PC-3 (cell line): ENCODE data around the gene CACNA1A. TPM values are rescaled to one million over a fixed set of nuclear protein-coding genes. Genes with fewer than 3 reads are reported as not detected.

Experiments used
- ATAC-seq: fragments of 200-7000 bp; cut with Tn5 transposase; 2 replicates; pipeline ENCODE4 v1.9.1; 2020; ENCODE audit warnings: mild to moderate bottlenecking, moderate library complexity
- BruUV-seq: library from RNA; stranded (reverse); fragments of 400-500 nt; replicated peaks from 2 replicates; lab custom pipeline; 2021; lab: Mats Ljungman, UMichigan
- CTCF ChIA-PET: fragments of 300-600 bp; sonication (Branson Sonifier 250); formaldehyde crosslinking; loops from one replicate; lab custom pipeline; 2022; ENCODE audit warnings: antibody characterized with exemption; lab: Charles Lee
- POLR2A ChIA-PET: fragments of 300-600 bp; sonication (Branson Sonifier 250); formaldehyde crosslinking; loops from one replicate; lab custom pipeline; 2022; ENCODE audit warnings: antibody characterized with exemption; ENCODE audit not compliant: unreplicated experiment; lab: Charles Lee
- DNase-seq: peaks from one replicate; pipeline ENCODE4 v3.0.0-alpha.2; 2015
- H2AFZ ChIP-seq: fragments of 300-600 bp; sonication (generic); 2 replicates; pipeline ENCODE4 v1.6.0; 2016; ENCODE audit warnings: antibody characterized with exemption, low read length
- H3F3A ChIP-seq: fragments of 300-600 bp; sonication (generic); one replicate; pipeline ENCODE4 v1.6.0; 2017; ENCODE audit warnings: antibody characterized with exemption, low read length, control low read depth, mild to moderate bottlenecking; ENCODE audit not compliant: unreplicated experiment
- H3K27ac ChIP-seq: fragments of 300-600 bp; sonication (generic); 2 replicates; pipeline ENCODE4 v1.5.1; 2016; ENCODE audit warnings: mild to moderate bottlenecking, low read length
- H3K27me3 ChIP-seq: fragments of 300-600 bp; sonication (generic); 2 replicates; pipeline ENCODE4 v1.6.1; 2016; ENCODE audit warnings: low read length, mixed read lengths
- H3K36me3 ChIP-seq: fragments of 300-600 bp; sonication (generic); 2 replicates; pipeline ENCODE4 v1.6.1; 2016; ENCODE audit warnings: low read depth, mixed run types, low read length, mixed read lengths
- H3K4me1 ChIP-seq: fragments of 300-600 bp; sonication (generic); 2 replicates; pipeline ENCODE4 v1.5.1; 2016; ENCODE audit warnings: low read length; ENCODE audit not compliant: insufficient read depth
- H3K4me2 ChIP-seq: fragments of 300-600 bp; sonication (generic); 2 replicates; pipeline ENCODE4 v1.6.0; 2016; ENCODE audit warnings: low read length
- H3K4me3 ChIP-seq: fragments of 300-600 bp; sonication (generic); 2 replicates; pipeline ENCODE4 v1.5.1; 2016; ENCODE audit warnings: mild to moderate bottlenecking, low read length, mixed read lengths
- H3K79me2 ChIP-seq: fragments of 300-600 bp; sonication (generic); 2 replicates; pipeline ENCODE4 v1.6.1; 2017; ENCODE audit warnings: low read length, mixed read lengths
- H3K9ac ChIP-seq: fragments of 300-600 bp; sonication (generic); 2 replicates; pipeline ENCODE4 v1.6.0; 2016; ENCODE audit warnings: mild to moderate bottlenecking, low read length
- H3K9me2 ChIP-seq: fragments of 300-600 bp; sonication (generic); replicated peaks from 2 replicates; pipeline ENCODE4 v1.6.1; 2016; ENCODE audit warnings: mixed run types, low read length, mixed read lengths
- H3K9me3 ChIP-seq: fragments of 300-600 bp; sonication (generic); 2 replicates; pipeline ENCODE4 v1.6.1; 2016; ENCODE audit warnings: low read length, mixed read lengths
- H4K20me1 ChIP-seq: fragments of 300-600 bp; sonication (generic); 2 replicates; pipeline ENCODE4 v1.6.1; 2016; ENCODE audit warnings: low read length, mixed read lengths
- CTCF ChIP-seq: fragments of 300-600 bp; sonication (generic); conservative IDR thresholded peaks from 2 replicates; pipeline ENCODE4 v1.5.1; 2017; ENCODE audit warnings: antibody characterized with exemption, low read depth, mild to moderate bottlenecking, low read length
- EZH2 ChIP-seq: fragments of 300-600 bp; sonication (generic); IDR thresholded peaks from one replicate; pipeline ENCODE4 v1.6.1; 2017; ENCODE audit warnings: antibody characterized with exemption, mild to moderate bottlenecking, low read length; ENCODE audit not compliant: unreplicated experiment
- EZH2phosphoT487 ChIP-seq: fragments of 300-600 bp; sonication (generic); IDR thresholded peaks from 2 replicates; pipeline ENCODE4 v1.6.1; 2018; ENCODE audit warnings: mild to moderate bottlenecking, antibody characterized with exemption, low read length, borderline replicate concordance
- intact Hi-C: fragments of 100-400 bp; cut with micrococcal nuclease; formaldehyde crosslinking; loops from 2 replicates; pipeline ENCODE4 v1.9.0; 2023
- total RNA-seq: library from RNA; depleted of rRNA; stranded (reverse); fragments of >200 nt; gene quantifications from 2 replicates; pipeline ENCODE4 v1.2.3, GENCODE V29; 2014

The CACNA1A gene
- total RNA-seq, 1 experiment from 2014 or later = 0.62 TPM

GRCh38 chr19:13436352-13436751, 69.9 kb downstream of the CACNA1A start:
- DNase-seq (no peak), ATAC-seq (no peak)
- Histone ChIP-seq H3K9me2 (no peaks in the 10 kb centered on the region), H4K20me1 (no peaks in the 10 kb centered on the region), H3K9ac (no peak overlapping the region), H2AFZ (no peak overlapping the region), H3K4me2 (no peak overlapping the region), H3F3A (no peaks in the 10 kb centered on the region), H3K27ac (no peak overlapping the region), H3K4me1 (no peaks in the 10 kb centered on the region), H3K27me3 (peaks cover 17% of the 10 kb centered on the region; the same call in 1 of the 2 replicates), H3K79me2 (no peaks in the 10 kb centered on the region), H3K4me3 (no peak overlapping the region), H3K36me3 (no peaks in the 10 kb centered on the region), H3K9me3 (no peaks in the 10 kb centered on the region)
- CTCF ChIA-PET = interaction anchor here (0.5 to 0.8 kb wide), 2 partner anchors 66 to 69 kb away, joined by 4 to 8 read pairs; no protein-coding TSS in a partner anchor
- no TSS peak for BruUV-seq
- intact Hi-C loops = loop anchor here (10.0 kb wide), 1 partner anchor 148 kb away; no protein-coding TSS in a partner anchor
- POLR2A ChIA-PET = no interaction called here
- no peak for TF ChIP-seq CTCF
- no peak for TF ChIP-seq EZH2

DNA sequence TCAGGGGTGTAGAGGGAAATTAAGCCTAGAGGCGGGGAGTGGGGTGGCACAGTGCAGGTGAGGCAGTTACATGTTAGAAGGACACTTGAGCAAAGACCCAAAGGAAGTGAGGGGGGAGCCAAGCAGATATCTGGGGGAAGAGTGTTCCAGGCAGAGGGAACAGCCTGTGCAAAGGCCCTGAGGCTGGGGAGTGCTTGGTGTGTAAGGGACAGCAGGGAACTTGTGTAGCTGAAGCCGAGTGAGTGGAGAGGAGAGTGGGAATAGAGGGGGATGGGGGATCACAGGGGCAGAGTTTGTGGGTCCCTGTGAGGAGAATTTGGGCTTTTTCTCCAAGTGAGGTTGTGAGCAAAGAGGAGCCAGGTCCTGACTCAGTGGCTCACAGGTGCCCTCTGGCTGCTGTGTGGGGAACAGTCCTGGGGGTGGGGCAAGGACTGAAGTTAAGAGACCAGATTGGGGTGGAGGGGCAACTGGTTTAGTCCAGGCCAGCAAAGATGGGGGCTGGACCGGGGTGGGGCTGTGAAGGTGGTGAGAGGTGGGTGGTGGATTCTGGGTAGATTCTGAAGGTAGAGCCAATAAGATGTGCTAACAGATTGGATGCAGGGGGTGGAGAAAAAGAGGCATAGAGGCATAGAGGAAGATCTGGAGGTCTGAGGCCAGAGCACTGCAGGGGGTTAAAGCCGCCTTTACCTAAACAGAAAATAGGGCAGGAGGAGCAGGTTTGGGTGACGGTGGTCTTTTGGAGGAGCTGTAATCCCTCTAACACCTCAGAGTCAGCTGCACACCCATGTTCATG, 75.3 kb downstream of the CACNA1A start:
- Histone ChIP-seq H3K4me2 (no peak overlapping the region), H3K79me2 (no peaks in the 10 kb centered on the region), H3K4me3 (no peak overlapping the region), H4K20me1 (no peaks in the 10 kb centered on the region), H3K9ac (no peak overlapping the region), H3K27me3 (no peaks in the 10 kb centered on the region), H3F3A (no peaks in the 10 kb centered on the region), H3K36me3 (no peaks in the 10 kb centered on the region), H3K9me2 (no peaks in the 10 kb centered on the region), H3K27ac (no peak overlapping the region), H3K9me3 (no peaks in the 10 kb centered on the region), H3K4me1 (peaks cover 9% of the 10 kb centered on the region; the same call in 1 of the 2 replicates), H2AFZ (no peak overlapping the region)
- TF ChIP-seq CTCF (peak; percentile 97), EZH2phosphoT487 (no peak), EZH2 (no peak)
- ATAC-seq (peak; percentile 72), DNase-seq (peak; percentile 83)
- ChIA-PET CTCF (no interaction called here), POLR2A (no interaction called here)
- no TSS peak for BruUV-seq
- intact Hi-C loops = loop anchor here (1.0 to 10.0 kb wide), 4 partner anchors 32 to 154 kb away; no protein-coding TSS in a partner anchor

- peak; percentile 26; the same call in 1 of the 2 replicates for ATAC-seq
- Histone ChIP-seq H2AFZ (no peak overlapping the region), H3F3A (no peaks in the 10 kb centered on the region), H3K27me3 (no peaks in the 10 kb centered on the region), H3K4me2 (no peak overlapping the region), H3K27ac (no peak overlapping the region), H3K36me3 (no peaks in the 10 kb centered on the region), H3K79me2 (no peaks in the 10 kb centered on the region), H3K4me1 (peaks cover 9% of the 10 kb centered on the region; the same call in 1 of the 2 replicates), H3K4me3 (no peak overlapping the region), H3K9me2 (no peaks in the 10 kb centered on the region), H3K9ac (no peak overlapping the region), H4K20me1 (no peaks in the 10 kb centered on the region), H3K9me3 (no peaks in the 10 kb centered on the region)
- TF ChIP-seq CTCF = no peak
- no peak for TF ChIP-seq EZH2phosphoT487
- no peak for TF ChIP-seq EZH2
- DNase-seq = peak; percentile 15
- intact Hi-C loops = no loop called here
- ChIA-PET POLR2A (no interaction called here), CTCF (interaction anchor here (0.6 to 1.2 kb wide), 6 partner anchors 13 to 234 kb away, joined by 3 to 17 read pairs (median 5); no protein-coding TSS in a partner anchor)
- no TSS peak for BruUV-seq
These were observed 76.7 kb downstream of the CACNA1A start for GRCh38 chr19:13429563-13429962.
